ENCODE results near the gene CRISP1. TPM values are rescaled to one million over a fixed set of nuclear protein-coding genes. Genes with fewer than 3 reads are reported as not detected.

The CRISP1 gene
- total and polyA plus RNA-seq, 9 of the 15 experiments (the other 6 are each of a cell fraction or from before 2014, with no cell fraction given) = not detected

- intact Hi-C loops (cut with micrococcal nuclease) = no loop called here
- ATAC-seq (no peak), FAIRE-seq (no peak), DNase-seq (ENCODE audit: extremely low read depth in 1 of 4, low spot score in 3 of 4) (no peak)
- 68% methylated on average over 3 of the region's 3 CpGs for WGBS (ENCODE audit: insufficient coverage, low coverage, missing lambda C conversion rate)
- H3K79me2 ChIP-seq (ENCODE audit: control insufficient read depth, insufficient read depth, low read length) = no peaks in the 10 kb centered on the region
- in situ Hi-C loops (cut with MboI) = no loop called here
- H3K4me2 ChIP-seq (ENCODE audit: insufficient read depth, low read length) = no peak overlapping the region
- H4K20me1 ChIP-seq (replicated peaks; ENCODE audit: control insufficient read depth, insufficient read depth, low read length) = no peaks in the 10 kb centered on the region
- H3K27ac ChIP-seq (ENCODE audit: extremely low read depth, low read depth, low read length) = no peak overlapping the region
- H3K9me3 ChIP-seq (replicated peaks; ENCODE audit: control insufficient read depth, insufficient read depth, low read depth, low read length) = no peaks in the 10 kb centered on the region
- POLR2A ChIA-PET = interaction anchor here (0.8 kb wide), 1 partner anchor 15 kb away, joined by 3 read pairs; no protein-coding TSS in a partner anchor
- no peak overlapping the region for H3K9ac ChIP-seq (ENCODE audit: insufficient read depth in 1 of 2, low read depth in 2 of 2, low read length in 2 of 2)
- no TSS peak for BruUV-seq (replicated peaks)
- H3K4me3 ChIP-seq = no peak overlapping the region
- H3K36me3 ChIP-seq (ENCODE audit: control insufficient read depth, insufficient read depth, low read length) = no peaks in the 10 kb centered on the region
- CTCF ChIA-PET (ENCODE audit: low intra/inter-chr PET ratio) = no interaction called here
- H3K4me1 ChIP-seq (replicated peaks in 1 of 2; ENCODE audit: control insufficient read depth in 2 of 2, insufficient read depth in 2 of 2, low read length in 2 of 2) = no peaks in the 10 kb centered on the region
- TF ChIP-seq HNRNPLL (IDR thresholded peaks at IDR 0.05; ENCODE audit: low read depth, low read length, poor library complexity, severe bottlenecking) (no peak), ZNF121 (CRISPR knock-in tag; conservative IDR thresholded peaks at IDR 0.05) (no peak), PBX2 (CRISPR knock-in tag; IDR thresholded peaks at IDR 0.05; ENCODE audit: low read depth) (no peak), PBX2 (tag; conservative IDR thresholded peaks at IDR 0.05; ENCODE audit: low read depth) (no peak), ILK (tag; IDR thresholded peaks at IDR 0.05; ENCODE audit: borderline replicate concordance, low read depth) (no peak), ZBTB33 (CRISPR knock-in tag; IDR thresholded peaks at IDR 0.05) (no peak), CUX1 (CRISPR knock-in tag; IDR thresholded peaks at IDR 0.05) (no peak), ELF2 (CRISPR knock-in tag; IDR thresholded peaks at IDR 0.05) (no peak)
- no peak overlapping the region for H2AFZ ChIP-seq (ENCODE audit: low read depth, low read length)
- no peaks in the 10 kb centered on the region for H3K9me1 ChIP-seq (ENCODE audit: control insufficient read depth, insufficient read depth, low read length)
- H3K27me3 ChIP-seq (ENCODE audit: control insufficient read depth in 2 of 2, insufficient read depth in 2 of 2, low read length in 2 of 2) = no peaks in the 10 kb centered on the region
Measured at GRCh38 chr6:49805246-49805645, 61.1 kb downstream of the CRISP1 start.

All from K562 (cell line).